Measurements from ENCODE around the gene ATRX.
"Not testable (repeated sequence)": the region's sequence is repeated elsewhere in the genome, so short reads cannot be mapped to it uniquely, and the experiment has no call there.

The ATRX gene

DNA sequence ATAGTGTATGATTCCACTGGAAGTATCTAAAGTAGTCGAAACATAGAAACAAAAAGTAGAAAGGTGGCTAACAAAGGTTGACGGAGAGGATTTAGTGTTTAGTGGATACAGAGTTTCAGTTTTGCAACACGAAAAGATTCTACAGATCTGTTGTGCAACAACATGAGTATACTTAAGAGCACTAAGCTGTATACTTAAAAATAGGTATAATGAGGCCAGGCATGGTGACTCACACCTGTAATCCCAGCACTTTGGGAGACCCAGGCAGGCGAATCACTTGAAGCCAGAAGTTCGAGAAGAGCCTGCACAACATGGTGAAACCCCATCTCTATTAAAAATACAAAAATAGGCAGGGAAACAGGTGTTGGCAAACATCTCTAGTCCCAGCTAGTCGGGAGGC is 7.9 kb upstream of the ATRX start:
- TF ChIP-seq, protein P1, sequence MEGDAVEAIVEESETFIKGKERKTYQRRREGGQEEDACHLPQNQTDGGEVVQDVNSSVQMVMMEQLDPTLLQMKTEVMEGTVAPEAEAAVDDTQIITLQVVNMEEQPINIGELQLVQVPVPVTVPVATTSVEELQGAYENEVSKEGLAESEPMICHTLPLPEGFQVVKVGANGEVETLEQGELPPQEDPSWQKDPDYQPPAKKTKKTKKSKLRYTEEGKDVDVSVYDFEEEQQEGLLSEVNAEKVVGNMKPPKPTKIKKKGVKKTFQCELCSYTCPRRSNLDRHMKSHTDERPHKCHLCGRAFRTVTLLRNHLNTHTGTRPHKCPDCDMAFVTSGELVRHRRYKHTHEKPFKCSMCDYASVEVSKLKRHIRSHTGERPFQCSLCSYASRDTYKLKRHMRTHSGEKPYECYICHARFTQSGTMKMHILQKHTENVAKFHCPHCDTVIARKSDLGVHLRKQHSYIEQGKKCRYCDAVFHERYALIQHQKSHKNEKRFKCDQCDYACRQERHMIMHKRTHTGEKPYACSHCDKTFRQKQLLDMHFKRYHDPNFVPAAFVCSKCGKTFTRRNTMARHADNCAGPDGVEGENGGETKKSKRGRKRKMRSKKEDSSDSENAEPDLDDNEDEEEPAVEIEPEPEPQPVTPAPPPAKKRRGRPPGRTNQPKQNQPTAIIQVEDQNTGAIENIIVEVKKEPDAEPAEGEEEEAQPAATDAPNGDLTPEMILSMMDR (IDR thresholded peaks at IDR 0.05; ENCODE audit: control extremely low read depth, extremely low read depth, low read depth, missing control alignments) = no peak
- POLR2A ChIA-PET = no interaction called here
- CTCF ChIA-PET = no interaction called here
- no peak for DNase-seq (ENCODE audit: extremely low spot score)

DNA sequence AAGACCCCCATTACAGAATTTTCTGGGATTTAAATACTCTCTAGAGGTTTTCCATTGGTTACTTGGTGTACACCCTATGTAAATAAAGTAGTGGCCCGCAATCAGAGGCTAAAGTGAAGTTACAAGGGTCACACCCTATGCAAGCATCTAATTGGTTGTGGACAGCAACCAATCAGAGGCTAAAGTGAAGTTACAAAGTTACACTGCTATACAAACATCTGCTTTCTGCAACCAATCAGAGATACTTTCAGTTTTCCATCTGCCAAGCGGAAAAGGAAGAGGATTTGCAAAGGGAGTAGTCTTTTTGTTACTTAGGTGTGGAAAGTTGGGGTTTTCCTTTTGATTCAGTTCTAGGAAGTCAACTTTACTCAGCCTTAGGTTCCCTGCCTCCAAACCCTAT is 2.0 kb upstream of the ATRX start:
- CTCF ChIA-PET = no interaction called here
- POLR2A ChIA-PET = interaction anchor here (0.5 kb wide), 1 partner anchor 15 kb away, joined by 4 read pairs; no protein-coding TSS in a partner anchor
- DNase-seq (ENCODE audit: extremely low spot score) = no peak
- TF ChIP-seq, protein P1 (IDR thresholded peaks at IDR 0.05; ENCODE audit: control extremely low read depth, extremely low read depth, low read depth, missing control alignments) = no peak

DNA sequence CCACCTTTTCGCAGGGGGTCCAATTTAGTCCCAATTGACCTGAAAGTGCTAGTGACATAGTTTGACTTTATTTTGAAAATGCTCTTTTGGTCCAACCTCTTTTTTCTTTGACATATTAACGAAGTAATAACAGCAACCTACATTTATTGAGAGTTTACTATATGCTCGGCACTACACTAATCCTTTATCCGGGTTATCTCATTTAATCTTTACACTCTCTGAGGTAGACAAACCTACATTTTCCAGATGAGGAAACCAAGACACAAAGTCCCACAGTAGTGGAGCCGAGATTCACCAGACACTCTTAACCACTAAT is 307 bp upstream of the ATRX start:
- ChIA-PET CTCF (no interaction called here), POLR2A (no interaction called here)
- TF ChIP-seq, protein P1 (IDR thresholded peaks at IDR 0.05; ENCODE audit: control extremely low read depth, extremely low read depth, low read depth, missing control alignments) = no peak
- no peak for DNase-seq (ENCODE audit: extremely low spot score)

DNA sequence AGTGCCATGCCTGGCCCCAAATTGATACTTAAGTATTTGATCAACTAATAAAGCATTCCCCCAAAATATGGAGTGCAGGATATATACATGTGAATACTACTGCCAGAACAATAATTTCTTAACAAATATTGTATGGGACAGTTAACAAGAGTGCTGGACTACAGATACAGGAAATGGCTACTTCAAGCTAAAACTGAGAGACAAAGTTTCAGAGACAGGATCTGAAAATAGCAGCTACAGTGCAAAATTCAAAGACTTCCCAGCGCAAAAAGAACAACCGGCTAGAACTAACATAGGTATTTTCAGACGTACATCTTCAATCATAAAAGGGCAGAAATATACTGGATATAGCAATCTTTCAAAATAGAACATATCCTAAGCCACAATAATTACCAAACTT is 6.3 kb downstream of the ATRX start:
- peak; percentile 16 for DNase-seq (ENCODE audit: extremely low spot score)
- ChIA-PET POLR2A (interaction anchor here (0.8 kb wide), 1 partner anchor 20 kb away, joined by 4 read pairs; no protein-coding TSS in a partner anchor), CTCF (interaction anchor here (1.1 kb wide), 1 partner anchor 10 kb away, joined by 3 read pairs; no protein-coding TSS in a partner anchor)
- TF ChIP-seq, protein P1 (IDR thresholded peaks at IDR 0.05; ENCODE audit: control extremely low read depth, extremely low read depth, low read depth, missing control alignments) = no peak

DNA sequence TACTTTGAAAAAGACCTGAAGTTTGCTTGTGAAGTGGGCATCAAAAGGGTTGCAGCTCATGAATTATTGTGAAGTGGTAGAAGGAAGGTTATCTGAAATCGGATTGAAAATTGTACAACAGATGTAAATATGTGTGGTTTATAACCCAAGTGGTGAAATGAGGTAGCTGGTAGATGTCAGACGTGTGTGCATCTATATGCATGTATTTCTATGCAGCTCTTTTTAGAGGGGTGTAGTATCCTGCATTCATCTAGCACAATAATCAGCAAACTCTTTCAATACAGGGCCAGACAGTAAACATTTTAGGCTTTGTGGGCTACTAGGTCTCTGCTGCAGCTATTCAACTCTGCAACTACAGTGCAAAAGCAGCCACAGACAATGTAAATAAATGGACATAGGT is 9.4 kb downstream of the ATRX start:
- TF ChIP-seq, protein P1 (IDR thresholded peaks at IDR 0.05; ENCODE audit: control extremely low read depth, extremely low read depth, low read depth, missing control alignments) = no peak
- ChIA-PET CTCF (no interaction called here), POLR2A (no interaction called here)
- DNase-seq (ENCODE audit: extremely low spot score) = no peak

DNA sequence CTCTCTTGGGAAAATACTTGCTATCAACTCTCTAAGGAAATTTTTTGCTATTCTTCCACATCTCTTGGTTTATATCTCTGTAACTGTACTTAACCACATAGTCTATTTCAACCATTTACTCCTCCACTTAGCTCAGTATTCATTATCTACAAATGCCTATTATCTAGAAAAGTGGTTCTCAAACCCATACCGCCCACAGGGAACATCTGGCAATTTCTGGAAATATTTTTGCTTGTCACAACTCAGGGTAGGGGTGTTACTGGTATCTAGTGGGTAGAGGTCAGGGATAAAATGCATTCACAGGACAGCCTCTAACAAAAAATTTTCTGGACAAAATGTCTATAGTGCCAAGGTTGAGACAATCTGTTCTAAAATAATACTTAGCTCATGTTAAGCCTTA is 14.4 kb downstream of the ATRX start:
- ChIA-PET POLR2A (no interaction called here), CTCF (no interaction called here)
- DNase-seq (ENCODE audit: extremely low spot score) = no peak
- TF ChIP-seq, protein P1 (IDR thresholded peaks at IDR 0.05; ENCODE audit: control extremely low read depth, extremely low read depth, low read depth, missing control alignments) = no peak

DNA sequence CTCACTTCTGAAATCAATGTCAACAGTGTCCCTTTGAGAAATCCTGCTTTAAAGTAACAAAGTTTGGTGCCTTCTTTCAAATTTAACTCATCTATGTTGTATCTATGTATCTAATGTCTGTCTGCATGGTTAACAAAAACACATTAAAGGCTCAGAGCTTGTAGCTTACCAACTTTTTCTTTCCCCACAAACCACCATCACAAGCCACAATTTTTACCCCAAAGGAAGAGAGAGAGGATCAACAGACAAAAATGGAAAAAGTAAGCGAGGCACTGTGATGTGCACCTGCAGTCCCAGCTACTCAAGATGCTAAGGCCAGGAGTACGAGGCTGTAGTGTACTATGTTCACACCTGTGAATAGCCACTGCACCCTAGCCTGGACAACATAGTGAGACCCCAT is 17.2 kb downstream of the ATRX start:
- CTCF ChIA-PET = no interaction called here

DNA sequence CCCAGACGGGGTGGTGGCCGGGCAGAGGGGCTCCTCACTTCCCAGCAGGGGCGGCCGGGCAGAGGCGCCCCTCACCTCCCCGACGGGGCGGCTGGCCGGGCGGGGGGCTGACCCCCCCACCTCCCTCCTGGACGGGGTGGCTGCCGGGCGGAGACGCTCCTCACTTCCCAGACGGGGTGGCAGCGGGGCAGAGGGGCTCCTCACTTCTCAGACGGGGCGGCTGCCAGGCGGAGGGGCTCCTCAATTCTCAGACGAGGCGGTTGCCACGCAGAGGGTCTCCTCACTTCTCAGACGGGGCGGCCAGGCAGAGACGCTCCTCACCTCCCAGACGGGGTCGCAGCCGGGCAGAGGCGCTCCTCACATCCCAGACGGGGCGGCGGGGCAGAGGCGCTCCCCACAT is 19.8 kb downstream of the ATRX start:
- DNase-seq (ENCODE audit: extremely low spot score); CTCF ChIA-PET; POLR2A ChIA-PET: not testable (repeated sequence)

More for the DNA sequence above, 17.2 kb downstream of the ATRX start:
- no peak for DNase-seq (ENCODE audit: extremely low spot score)
- POLR2A ChIA-PET = no interaction called here
- TF ChIP-seq, protein P1 (IDR thresholded peaks at IDR 0.05; ENCODE audit: control extremely low read depth, extremely low read depth, low read depth, missing control alignments) = no peak
